HEK293 (cell line): ENCODE data around the gene IMMP2L.

ENCODE experiments used
- KLF17 ChIP-seq: fragments of 450-650 bp; formaldehyde crosslinking; IDR thresholded peaks from 2 replicates; pipeline ENCODE4 v1.5.1; 2016; ENCODE audit warnings: missing biosample characterization, missing genetic modification characterization
- ZNF146 ChIP-seq: fragments of 450-650 bp; formaldehyde crosslinking; IDR thresholded peaks from 2 replicates; pipeline ENCODE4 v1.5.1; 2016; ENCODE audit warnings: missing biosample characterization, missing genetic modification characterization
- ZNF391 ChIP-seq: fragments of 450-650 bp; formaldehyde crosslinking; IDR thresholded peaks from 2 replicates; pipeline ENCODE4 v1.5.1; 2016; ENCODE audit warnings: low read depth, missing biosample characterization, missing genetic modification characterization, borderline replicate concordance
- ZNF544 ChIP-seq: fragments of 450-650 bp; formaldehyde crosslinking; IDR thresholded peaks from 2 replicates; pipeline ENCODE4 v1.5.0; 2017; ENCODE audit warnings: missing biosample characterization, missing genetic modification characterization
- ZNF843 ChIP-seq: fragments of 450-650 bp; formaldehyde crosslinking; IDR thresholded peaks from 2 replicates; pipeline ENCODE4 v1.5.1; 2016; ENCODE audit warnings: missing biosample characterization, missing genetic modification characterization
- TF ChIP-seq, protein P1 (sequence below): IDR thresholded peaks from 2 replicates; pipeline ENCODE4 v1.6.1; 2011; ENCODE audit warnings: mild to moderate bottlenecking, low read depth, low read length, borderline replicate concordance
- TF ChIP-seq, protein P2 (sequence below): fragments of 450-650 bp; formaldehyde crosslinking; IDR thresholded peaks from 2 replicates; pipeline ENCODE4 v1.5.1; 2016; ENCODE audit warnings: missing biosample characterization, missing genetic modification characterization

DNA sequence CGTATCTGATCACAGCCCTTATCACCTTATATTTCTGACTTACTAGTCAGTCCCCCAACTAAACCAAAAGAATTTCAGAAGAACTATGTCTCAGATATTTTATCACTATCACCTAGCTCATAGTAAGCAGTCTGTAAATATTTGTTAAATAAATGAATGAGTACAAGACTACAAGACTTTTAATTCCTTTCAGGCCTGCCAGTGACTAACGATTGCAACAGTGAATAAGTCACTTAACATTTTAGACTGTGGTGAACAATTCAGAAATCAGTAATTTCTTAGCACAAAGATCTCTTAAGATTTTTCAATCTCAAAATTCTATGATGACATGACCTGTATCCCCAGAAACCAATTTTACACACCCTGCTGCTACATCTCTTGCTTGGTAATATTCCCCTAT lies 162.2 kb downstream of the IMMP2L start:
- TF ChIP-seq ZNF544 (tag by site-specific recombination) = no peak
- TF ChIP-seq, protein P1, sequence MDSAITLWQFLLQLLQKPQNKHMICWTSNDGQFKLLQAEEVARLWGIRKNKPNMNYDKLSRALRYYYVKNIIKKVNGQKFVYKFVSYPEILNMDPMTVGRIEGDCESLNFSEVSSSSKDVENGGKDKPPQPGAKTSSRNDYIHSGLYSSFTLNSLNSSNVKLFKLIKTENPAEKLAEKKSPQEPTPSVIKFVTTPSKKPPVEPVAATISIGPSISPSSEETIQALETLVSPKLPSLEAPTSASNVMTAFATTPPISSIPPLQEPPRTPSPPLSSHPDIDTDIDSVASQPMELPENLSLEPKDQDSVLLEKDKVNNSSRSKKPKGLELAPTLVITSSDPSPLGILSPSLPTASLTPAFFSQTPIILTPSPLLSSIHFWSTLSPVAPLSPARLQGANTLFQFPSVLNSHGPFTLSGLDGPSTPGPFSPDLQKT = no peak
- TF ChIP-seq, protein P2, sequence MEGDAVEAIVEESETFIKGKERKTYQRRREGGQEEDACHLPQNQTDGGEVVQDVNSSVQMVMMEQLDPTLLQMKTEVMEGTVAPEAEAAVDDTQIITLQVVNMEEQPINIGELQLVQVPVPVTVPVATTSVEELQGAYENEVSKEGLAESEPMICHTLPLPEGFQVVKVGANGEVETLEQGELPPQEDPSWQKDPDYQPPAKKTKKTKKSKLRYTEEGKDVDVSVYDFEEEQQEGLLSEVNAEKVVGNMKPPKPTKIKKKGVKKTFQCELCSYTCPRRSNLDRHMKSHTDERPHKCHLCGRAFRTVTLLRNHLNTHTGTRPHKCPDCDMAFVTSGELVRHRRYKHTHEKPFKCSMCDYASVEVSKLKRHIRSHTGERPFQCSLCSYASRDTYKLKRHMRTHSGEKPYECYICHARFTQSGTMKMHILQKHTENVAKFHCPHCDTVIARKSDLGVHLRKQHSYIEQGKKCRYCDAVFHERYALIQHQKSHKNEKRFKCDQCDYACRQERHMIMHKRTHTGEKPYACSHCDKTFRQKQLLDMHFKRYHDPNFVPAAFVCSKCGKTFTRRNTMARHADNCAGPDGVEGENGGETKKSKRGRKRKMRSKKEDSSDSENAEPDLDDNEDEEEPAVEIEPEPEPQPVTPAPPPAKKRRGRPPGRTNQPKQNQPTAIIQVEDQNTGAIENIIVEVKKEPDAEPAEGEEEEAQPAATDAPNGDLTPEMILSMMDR (tag by site-specific recombination) = no peak
- no peak for TF ChIP-seq ZNF146 (tag by site-specific recombination)
- no peak for TF ChIP-seq ZNF391 (tag by site-specific recombination)
- TF ChIP-seq ZNF843 (tag by site-specific recombination) = no peak
- no peak for TF ChIP-seq KLF17 (tag by site-specific recombination)
